Measurements from ENCODE around the gene SET.

DNA sequence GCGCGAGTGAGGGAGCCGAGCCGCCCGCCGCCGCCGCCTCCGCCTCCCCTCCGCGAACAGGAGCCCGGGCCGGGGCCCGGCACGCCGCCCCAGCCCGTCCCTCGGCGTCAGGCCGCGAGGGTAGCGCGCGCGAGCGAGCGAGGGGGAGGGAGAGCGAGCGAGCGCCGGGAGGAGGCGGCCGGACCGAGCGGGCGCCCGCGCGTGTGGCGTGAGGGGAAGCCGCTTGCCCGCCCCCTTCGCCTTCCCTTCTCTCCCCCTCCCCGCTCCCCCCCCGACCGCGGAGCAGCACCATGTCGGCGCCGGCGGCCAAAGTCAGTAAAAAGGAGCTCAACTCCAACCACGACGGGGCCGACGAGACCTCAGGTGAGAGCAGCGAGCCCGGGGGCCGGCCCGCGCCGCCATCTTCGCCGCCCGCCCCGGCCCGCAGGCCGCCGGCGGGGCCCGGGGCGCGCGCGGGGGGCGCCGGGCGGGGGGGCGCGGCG is 312 bp downstream of the SET start:
- TF ChIP-seq, protein P1, sequence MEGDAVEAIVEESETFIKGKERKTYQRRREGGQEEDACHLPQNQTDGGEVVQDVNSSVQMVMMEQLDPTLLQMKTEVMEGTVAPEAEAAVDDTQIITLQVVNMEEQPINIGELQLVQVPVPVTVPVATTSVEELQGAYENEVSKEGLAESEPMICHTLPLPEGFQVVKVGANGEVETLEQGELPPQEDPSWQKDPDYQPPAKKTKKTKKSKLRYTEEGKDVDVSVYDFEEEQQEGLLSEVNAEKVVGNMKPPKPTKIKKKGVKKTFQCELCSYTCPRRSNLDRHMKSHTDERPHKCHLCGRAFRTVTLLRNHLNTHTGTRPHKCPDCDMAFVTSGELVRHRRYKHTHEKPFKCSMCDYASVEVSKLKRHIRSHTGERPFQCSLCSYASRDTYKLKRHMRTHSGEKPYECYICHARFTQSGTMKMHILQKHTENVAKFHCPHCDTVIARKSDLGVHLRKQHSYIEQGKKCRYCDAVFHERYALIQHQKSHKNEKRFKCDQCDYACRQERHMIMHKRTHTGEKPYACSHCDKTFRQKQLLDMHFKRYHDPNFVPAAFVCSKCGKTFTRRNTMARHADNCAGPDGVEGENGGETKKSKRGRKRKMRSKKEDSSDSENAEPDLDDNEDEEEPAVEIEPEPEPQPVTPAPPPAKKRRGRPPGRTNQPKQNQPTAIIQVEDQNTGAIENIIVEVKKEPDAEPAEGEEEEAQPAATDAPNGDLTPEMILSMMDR (IDR thresholded peaks at IDR 0.05; ENCODE audit: insufficient read depth, low read length, poor library complexity, severe bottlenecking): no peak
- no peak for TF ChIP-seq EZH2phosphoT487 (conservative IDR thresholded peaks at IDR 0.05; ENCODE audit: low read length)

Data from SU-DHL-6 (cell line).